A673 (cell line): ENCODE data around the gene EHMT1.

Experiments used
- CTCF ChIP-seq: fragments of 300-800, 200-600 bp; sonication (generic); conservative IDR thresholded peaks from 2 replicates; pipeline ENCODE4 v1.5.1; 2017; ENCODE audit warnings: low read depth, mild to moderate bottlenecking, antibody characterized with exemption, low read length, moderate library complexity, mixed read lengths
- EZH2 ChIP-seq: fragments of 200-600 bp; sonication (generic); IDR thresholded peaks from 2 replicates; pipeline ENCODE4 v1.6.1; 2017; ENCODE audit warnings: borderline replicate concordance, low read depth, mild to moderate bottlenecking, mixed read lengths, antibody characterized with exemption, low read length; ENCODE audit not compliant: poor library complexity, severe bottlenecking

- TF ChIP-seq CTCF (no peak), EZH2 (no peak)
Measured at GRCh38 chr9:137753192-137753765, 134.5 kb downstream of the EHMT1 start.
